Fibroblast of mammary gland (primary cell): ENCODE measurements around the gene CALU.

Experiments
- DNase-seq: peaks from one replicate; pipeline ENCODE4 v3.0.0-alpha.2; 2010; ENCODE audit warnings: low read depth
- H3K4me3 ChIP-seq: 2 replicates; pipeline ENCODE4 v1.5.1; 2011; ENCODE audit warnings: low read depth, mild to moderate bottlenecking, low read length, moderate library complexity; ENCODE audit not compliant: control insufficient read depth
- TF ChIP-seq, protein P1 (sequence below): conservative IDR thresholded peaks from 2 replicates; pipeline ENCODE4 v1.5.1; 2011; ENCODE audit warnings: low read depth, low read length, inconsistent platforms; ENCODE audit not compliant: control insufficient read depth, insufficient read depth

The CALU gene

DNA sequence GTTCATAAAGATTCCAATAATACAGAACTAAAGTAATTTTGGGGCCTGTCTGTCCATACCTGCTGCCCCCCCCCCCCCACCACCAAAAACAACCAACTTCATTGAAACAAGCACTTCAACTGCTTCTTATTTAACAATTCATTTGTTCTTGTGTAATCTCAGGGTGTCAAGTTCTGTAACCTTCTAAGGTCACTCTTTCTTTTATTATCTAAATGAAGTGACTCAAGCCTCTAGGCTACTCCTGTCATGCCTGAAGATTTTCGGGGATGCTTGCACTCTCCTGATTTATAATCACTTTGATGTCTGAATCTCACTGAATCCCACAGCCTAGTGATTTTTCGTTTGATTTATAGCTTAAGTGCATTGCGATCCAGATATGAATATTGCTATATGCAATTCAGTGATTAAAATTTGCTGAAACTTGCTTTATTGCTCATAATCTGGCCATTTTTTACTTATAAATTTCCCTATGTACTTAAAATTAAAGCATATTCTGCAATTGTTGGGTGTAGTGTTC lies 39.9 kb upstream of the CALU start:
- no peak for DNase-seq
- TF ChIP-seq, protein P1, sequence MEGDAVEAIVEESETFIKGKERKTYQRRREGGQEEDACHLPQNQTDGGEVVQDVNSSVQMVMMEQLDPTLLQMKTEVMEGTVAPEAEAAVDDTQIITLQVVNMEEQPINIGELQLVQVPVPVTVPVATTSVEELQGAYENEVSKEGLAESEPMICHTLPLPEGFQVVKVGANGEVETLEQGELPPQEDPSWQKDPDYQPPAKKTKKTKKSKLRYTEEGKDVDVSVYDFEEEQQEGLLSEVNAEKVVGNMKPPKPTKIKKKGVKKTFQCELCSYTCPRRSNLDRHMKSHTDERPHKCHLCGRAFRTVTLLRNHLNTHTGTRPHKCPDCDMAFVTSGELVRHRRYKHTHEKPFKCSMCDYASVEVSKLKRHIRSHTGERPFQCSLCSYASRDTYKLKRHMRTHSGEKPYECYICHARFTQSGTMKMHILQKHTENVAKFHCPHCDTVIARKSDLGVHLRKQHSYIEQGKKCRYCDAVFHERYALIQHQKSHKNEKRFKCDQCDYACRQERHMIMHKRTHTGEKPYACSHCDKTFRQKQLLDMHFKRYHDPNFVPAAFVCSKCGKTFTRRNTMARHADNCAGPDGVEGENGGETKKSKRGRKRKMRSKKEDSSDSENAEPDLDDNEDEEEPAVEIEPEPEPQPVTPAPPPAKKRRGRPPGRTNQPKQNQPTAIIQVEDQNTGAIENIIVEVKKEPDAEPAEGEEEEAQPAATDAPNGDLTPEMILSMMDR: no peak
- H3K4me3 ChIP-seq: no peak overlapping the region

DNA sequence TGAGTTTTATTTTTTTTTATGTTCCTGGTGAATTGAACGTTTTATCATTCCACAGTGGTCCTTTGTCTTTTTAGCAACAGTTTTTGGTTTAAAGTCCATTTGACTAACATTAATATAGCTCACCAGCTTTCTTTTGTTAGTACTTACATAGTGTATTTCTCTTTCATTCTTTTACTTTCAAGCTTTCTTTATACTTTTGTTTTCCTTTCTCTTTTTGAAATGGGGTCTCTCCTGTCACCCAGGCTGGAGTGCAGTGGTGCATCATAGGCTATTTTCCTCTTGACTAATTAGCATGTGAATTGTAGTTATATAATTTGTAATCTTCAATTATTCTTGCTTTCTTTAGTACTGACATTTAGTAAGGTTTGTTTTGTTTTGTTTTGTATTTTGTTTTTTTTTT lies 39.3 kb upstream of the CALU start:
- DNase-seq: no peak
- no peak overlapping the region for H3K4me3 ChIP-seq
- TF ChIP-seq, protein P1: no peak

DNA sequence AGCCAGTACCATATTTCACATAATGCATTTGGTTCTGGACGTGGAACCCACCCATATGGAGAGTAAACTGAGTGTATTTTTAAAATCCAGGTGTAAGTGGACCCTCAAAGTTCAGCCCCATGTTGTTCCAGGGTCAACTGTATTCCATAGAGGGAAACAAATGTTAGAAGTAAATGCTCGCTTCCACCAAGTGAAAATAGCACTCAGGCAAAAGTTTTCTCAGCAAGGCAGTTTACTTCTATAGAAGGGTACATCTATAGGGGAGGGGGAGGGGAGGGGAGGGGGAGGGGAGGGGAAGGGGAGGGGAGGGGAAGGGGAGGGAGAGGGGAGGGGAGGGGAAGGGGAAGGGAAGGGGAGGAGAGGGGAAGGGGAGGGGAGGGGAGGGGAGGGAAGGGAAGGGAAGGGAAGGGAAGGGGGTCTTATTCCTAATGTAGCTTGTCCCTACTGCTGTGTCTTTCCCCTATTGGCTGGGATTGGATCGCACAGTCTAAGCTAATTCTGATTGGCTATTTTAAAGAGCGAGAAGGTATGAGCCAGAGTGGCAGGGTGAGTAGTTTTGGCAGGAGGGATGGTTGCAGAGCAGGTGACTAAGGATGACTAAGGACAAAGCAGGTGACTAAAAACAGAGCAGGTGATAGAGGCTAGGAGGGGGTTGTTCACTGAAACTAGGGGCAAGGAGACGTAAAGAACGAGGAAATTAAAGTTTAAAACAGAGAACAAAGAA lies 37.9 kb upstream of the CALU start:
- no peak for DNase-seq
- TF ChIP-seq, protein P1: no peak
- no peak overlapping the region for H3K4me3 ChIP-seq

DNA sequence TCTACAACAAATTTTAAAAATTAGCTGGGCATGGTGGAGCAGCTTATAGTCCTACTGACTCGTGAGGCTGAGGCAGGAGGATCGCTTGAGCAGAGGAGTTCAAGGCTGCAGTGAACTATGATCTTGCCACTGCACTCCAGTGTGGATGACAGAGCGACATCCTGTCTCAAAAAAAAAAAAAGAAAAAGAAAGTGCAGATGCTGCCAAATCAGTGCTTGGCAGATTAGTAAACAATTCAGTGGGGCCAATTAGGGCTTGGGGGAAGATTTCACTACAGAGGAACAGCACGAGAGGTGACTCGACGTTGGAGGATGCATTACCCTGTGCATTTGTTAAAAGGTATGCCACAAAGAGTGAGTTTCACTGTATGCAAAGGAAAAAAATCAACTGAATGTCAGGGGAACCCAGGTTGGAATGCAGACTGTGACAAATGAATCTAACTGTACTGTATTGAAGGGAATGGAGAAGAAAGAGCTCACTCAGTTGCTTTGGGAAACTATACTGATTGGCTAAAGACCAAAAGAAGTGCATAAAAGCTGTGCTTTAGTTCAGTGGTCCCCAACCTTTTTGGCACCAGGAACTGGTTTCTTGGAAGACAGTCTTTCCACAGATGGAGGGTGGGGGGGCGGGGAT lies 35.4 kb upstream of the CALU start:
- no peak overlapping the region for H3K4me3 ChIP-seq
- peak; percentile 36 for DNase-seq
- TF ChIP-seq, protein P1: no peak

DNA sequence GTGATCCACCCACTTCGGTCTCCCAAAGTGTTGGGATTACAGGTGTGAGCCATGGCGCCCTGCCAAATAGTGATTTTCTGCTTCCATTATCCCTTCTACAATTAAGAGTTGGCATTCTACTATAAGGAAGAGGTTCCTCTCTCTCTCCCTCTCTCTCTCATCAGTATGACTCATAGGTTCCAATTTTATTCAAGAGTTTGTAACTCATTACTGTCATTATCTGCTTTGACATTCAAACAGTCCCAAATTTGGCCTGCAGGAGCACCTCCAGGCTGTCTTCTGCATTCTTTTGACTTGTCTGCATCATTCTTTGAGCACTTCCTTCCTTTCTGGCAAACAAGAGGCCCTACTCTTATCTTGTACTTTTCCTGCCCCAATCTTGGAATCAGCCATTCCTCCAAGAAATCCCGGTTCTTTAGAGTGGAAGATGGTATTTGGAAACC lies 33.2 kb upstream of the CALU start:
- no peak overlapping the region for H3K4me3 ChIP-seq
- DNase-seq: peak; percentile 25
- TF ChIP-seq, protein P1: no peak

DNA sequence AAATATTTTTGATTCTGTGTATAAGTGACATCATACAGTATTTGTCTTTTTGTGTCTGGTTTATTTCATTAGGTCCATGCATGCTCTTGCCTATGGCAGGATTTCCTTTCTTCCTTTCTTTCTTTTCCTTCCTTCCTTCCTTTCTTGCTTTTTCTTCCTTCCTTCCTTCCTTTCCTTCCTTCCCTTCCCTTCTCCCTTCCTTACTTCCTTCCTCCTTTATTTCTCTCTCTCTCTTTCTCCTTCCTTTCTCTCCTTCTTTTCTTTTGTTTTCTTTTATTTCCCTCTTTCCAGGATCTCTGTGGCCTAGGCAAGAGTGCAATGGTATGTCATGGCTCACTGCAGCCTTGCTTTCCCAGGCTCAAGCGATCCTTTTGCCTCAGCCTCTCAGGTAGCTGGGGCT lies 31.4 kb upstream of the CALU start:
- TF ChIP-seq, protein P1: no peak
- DNase-seq: no peak
- H3K4me3 ChIP-seq: no peak overlapping the region
